Stomach smooth muscle (tissue), 2 donors: ENCODE results near the gene ZBTB21.
A peak's percentile ranks its signal among the peaks of the same experiment; 100 is the strongest.

Source experiments
- H3K27ac ChIP-seq: one replicate; pipeline ENCODE4 v1.7.0; 2013; ENCODE audit warnings: mild to moderate bottlenecking, low read length, inconsistent platforms
- H3K27me3 ChIP-seq, 2 donors: one replicate each; pipeline ENCODE4 v1.7.0; 2013; ENCODE audit warnings: low read length in 2 of 2; ENCODE audit not compliant: insufficient read depth in 2 of 2, control insufficient read depth in 1 of 2
- H3K36me3 ChIP-seq, 2 donors: one replicate each; pipeline ENCODE4 v1.7.0; 2013; ENCODE audit warnings: low read length in 2 of 2; ENCODE audit not compliant: control insufficient read depth in 2 of 2, insufficient read depth in 2 of 2
- H3K4me1 ChIP-seq: one replicate; pipeline ENCODE4 v1.7.0; 2013; ENCODE audit warnings: low read length; ENCODE audit not compliant: control insufficient read depth, insufficient read depth
- H3K4me3 ChIP-seq, 2 donors: one replicate each; pipeline ENCODE4 v1.7.0; 2013; ENCODE audit warnings: low read length in 2 of 2
- H3K9ac ChIP-seq, 2 donors: one replicate each; pipeline ENCODE4 v1.7.0; 2013; ENCODE audit warnings: low read length in 2 of 2, mild to moderate bottlenecking in 1 of 2
- H3K9me3 ChIP-seq, 2 donors: one replicate each; pipeline ENCODE4 v1.7.0; 2013; ENCODE audit warnings: low read length in 2 of 2; ENCODE audit not compliant: control insufficient read depth in 2 of 2
- donor health status: healthy.
- donor health status: Pancreatic carcinoma.

Gene ZBTB21

DNA sequence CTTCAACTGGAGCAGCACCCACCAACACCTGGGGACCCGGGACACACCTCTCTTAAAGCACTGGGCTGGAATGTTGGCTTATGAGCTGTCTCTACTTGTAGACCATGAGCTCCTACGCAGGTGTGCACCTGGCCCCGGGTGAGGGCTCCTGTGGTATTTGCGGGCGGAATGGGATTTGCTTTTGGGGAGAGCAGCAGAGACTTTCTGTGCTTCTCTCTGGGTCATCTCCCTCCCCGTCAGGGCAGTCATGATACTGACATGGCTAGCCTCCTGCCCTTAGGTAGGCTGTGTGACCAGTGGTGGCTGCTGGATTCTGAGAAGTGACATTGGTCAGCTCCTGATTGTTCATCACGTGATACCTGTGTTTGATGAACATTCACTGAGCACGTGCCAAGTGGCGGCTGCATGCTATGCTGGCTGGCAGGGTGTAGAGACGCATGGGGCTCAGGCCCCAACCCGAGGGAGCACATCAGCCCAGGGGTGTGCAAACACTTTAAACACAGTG is 9.0 kb upstream of the ZBTB21 start:
- Histone ChIP-seq H3K27me3 (peaks cover 0 to 7% of the 10 kb centered on the region in 2 donors), H3K9ac (no peak overlapping the region)

DNA sequence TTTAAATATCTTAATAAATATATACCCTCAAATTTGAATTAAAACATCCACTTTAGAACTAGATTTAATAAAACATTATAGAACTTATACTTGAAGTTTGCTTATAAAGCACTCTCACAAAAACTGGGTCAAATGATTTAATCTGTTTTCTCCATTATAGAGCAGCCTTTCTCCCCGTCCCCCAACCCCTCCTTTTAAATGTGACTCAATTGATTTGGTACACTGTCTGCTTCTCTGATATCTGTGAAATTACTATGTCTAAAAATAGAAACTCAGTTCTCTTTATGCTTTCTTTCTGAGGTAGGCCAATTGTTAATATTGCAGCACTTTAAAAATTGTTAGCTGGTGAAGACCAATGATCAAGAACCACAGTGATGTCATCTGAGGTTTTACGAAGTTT is 6.9 kb upstream of the ZBTB21 start:
- H3K27me3 ChIP-seq: peaks cover 0 to 7% of the 10 kb centered on the region in 2 donors
- H3K9ac ChIP-seq: no peak overlapping the region
- no peak overlapping the region for H3K4me3 ChIP-seq
- no peak overlapping the region for H3K27ac ChIP-seq
- H3K9me3 ChIP-seq: peaks cover 0 to 4% of the 10 kb centered on the region in 2 donors
- no peaks in the 10 kb centered on the region for H3K4me1 ChIP-seq
- no peaks in the 10 kb centered on the region for H3K36me3 ChIP-seq

More for the DNA sequence above, 9.0 kb upstream of the ZBTB21 start:
- no peaks in the 10 kb centered on the region for H3K36me3 ChIP-seq
- H3K4me1 ChIP-seq: no peaks in the 10 kb centered on the region
- H3K9me3 ChIP-seq: peaks cover 0 to 4% of the 10 kb centered on the region in 2 donors
- H3K4me3 ChIP-seq: no peak overlapping the region
- H3K27ac ChIP-seq: no peak overlapping the region

DNA sequence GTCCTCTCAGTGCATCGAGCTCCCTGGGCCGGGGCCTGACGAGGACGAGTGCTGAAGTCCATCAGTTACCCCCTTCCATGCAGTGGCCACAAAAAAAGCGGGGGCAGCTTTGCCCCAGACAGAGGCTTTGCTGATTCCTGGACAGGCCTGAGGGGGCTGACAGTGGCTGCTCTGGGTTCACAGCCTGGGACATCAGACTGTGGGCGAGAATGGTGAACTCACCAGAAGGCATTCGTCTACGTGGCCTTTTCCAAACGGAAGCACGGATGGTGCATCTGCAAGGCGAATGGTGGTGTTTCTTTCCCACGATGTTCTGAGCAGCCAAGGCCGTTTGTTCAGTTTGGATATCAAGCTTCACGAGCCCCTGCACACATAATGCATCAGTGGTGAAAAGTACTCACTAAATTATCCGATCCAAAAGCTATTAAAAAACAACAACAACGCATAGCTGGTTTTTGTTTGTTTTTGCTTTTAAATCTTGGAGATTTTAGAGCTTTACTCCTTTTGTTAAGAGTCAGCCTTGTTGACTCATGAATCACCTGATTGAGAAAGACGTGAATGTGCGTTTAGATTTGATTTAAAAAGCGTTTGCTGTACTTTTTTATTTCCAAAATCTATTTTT is 6.3 kb upstream of the ZBTB21 start:
- Histone ChIP-seq H3K9me3 (peaks cover 0 to 4% of the 10 kb centered on the region in 2 donors), H3K27me3 (peaks cover 0 to 7% of the 10 kb centered on the region in 2 donors), H3K27ac (no peak overlapping the region), H3K4me3 (no peak overlapping the region), H3K36me3 (no peaks in the 10 kb centered on the region), H3K9ac (no peak overlapping the region), H3K4me1 (no peaks in the 10 kb centered on the region)

DNA sequence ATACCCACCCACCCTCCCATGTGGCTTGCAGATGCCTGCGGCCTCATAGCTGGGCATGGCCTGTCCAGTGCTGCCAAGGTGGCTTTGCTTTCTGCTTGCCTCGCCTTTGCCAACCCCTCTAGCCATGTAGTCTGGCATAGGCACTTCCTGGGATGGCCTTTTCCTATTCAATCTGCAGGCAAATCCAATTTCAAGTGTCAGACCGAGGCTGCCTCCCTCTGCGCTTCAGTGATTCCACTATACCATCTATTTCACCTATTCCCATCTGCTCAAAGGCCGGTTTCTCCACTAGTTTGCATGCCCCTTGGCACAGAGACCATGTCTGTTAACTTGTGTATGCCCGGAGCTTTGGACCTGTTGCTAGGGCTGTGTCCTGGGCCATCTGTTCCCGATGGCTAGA is 3.8 kb upstream of the ZBTB21 start:
- Histone ChIP-seq H3K36me3 (no peaks in the 10 kb centered on the region), H3K27ac (no peak overlapping the region), H3K9ac (no peak overlapping the region), H3K4me1 (peaks cover 3% of the 10 kb centered on the region), H3K4me3 (no peak overlapping the region), H3K27me3 (no peaks in the 10 kb centered on the region), H3K9me3 (peaks cover 0 to 4% of the 10 kb centered on the region in 2 donors)

DNA sequence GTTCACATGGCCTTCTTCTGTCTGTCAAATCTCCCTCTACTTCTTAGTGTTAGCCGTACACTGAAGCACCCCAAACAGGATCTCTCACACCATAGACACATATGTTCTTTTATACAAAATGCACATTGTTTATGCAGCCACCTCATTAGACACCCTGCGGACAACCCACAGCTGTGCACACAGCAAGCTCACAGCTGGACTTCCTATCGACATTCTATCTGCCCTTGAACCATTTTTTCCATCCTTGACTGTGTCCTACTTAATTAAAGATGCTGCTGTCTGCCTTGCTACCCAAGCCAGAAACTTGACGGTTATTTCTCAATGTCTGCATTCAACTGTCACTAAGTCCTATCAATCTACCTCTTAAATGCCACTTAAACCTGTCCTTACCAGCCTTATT is 3.2 kb upstream of the ZBTB21 start:
- Histone ChIP-seq H3K36me3 (no peaks in the 10 kb centered on the region), H3K9ac (no peak overlapping the region), H3K4me3 (no peak overlapping the region), H3K9me3 (peaks cover 0 to 4% of the 10 kb centered on the region in 2 donors), H3K4me1 (peaks cover 5% of the 10 kb centered on the region), H3K27me3 (no peaks in the 10 kb centered on the region), H3K27ac (no peak overlapping the region)

DNA sequence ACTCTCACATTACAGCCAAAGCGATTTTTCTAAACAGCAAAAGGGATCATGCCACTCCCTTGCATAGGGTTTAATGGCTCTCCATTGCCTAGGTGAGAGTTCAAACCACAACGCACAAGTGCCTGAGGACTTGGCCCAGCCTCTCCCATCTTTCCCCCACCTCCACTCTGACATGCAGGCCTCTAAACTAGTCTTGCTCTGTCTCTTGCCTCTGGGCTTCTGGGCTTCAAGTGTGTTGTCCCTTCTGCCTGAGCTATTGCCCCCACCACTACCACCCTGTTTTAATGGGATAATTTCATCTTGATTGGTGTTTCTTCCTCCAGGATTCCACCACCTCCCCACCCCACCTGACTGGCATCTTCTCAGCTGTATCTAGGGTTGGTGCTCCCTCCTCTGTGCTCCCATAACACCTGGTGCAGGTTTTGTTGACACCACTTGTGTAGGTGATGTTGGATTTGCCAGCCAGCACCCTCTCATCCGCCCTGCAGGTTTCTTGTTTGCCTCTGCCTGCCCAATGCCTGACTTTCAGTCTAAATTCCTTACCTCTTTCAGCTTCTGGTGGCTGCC is 2.7 kb upstream of the ZBTB21 start:
- peaks cover 5% of the 10 kb centered on the region for H3K4me1 ChIP-seq
- H3K9ac ChIP-seq: no peak overlapping the region
- no peak overlapping the region for H3K4me3 ChIP-seq
- H3K27ac ChIP-seq: no peak overlapping the region
- no peaks in the 10 kb centered on the region for H3K36me3 ChIP-seq
- peaks cover 0 to 4% of the 10 kb centered on the region in 2 donors for H3K9me3 ChIP-seq
- H3K27me3 ChIP-seq: no peaks in the 10 kb centered on the region

DNA sequence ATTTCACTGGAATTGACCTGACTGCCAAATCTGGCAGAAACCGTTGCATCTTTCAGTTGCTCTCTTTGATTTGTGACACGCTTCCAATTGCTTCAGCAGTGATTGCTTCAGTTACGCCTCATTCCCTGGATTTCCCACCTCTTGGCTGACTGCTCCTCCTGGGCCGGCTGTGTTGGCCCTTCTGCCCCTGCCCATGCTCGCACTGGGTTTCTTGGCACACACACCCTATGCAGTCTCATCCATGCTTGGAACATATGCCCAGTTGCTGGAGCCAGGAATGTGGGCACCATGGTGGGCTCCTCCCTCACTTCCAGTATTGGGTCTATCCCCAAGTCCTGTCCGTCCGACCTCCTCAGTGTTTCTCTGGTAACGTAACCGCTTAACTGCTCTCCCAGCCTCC is 2.2 kb upstream of the ZBTB21 start:
- H3K9ac ChIP-seq: no peak overlapping the region
- no peaks in the 10 kb centered on the region for H3K27me3 ChIP-seq
- no peaks in the 10 kb centered on the region for H3K36me3 ChIP-seq
- peaks cover 0 to 4% of the 10 kb centered on the region in 2 donors for H3K9me3 ChIP-seq
- H3K27ac ChIP-seq: no peak overlapping the region
- no peak overlapping the region for H3K4me3 ChIP-seq
- peaks cover 5% of the 10 kb centered on the region for H3K4me1 ChIP-seq

DNA sequence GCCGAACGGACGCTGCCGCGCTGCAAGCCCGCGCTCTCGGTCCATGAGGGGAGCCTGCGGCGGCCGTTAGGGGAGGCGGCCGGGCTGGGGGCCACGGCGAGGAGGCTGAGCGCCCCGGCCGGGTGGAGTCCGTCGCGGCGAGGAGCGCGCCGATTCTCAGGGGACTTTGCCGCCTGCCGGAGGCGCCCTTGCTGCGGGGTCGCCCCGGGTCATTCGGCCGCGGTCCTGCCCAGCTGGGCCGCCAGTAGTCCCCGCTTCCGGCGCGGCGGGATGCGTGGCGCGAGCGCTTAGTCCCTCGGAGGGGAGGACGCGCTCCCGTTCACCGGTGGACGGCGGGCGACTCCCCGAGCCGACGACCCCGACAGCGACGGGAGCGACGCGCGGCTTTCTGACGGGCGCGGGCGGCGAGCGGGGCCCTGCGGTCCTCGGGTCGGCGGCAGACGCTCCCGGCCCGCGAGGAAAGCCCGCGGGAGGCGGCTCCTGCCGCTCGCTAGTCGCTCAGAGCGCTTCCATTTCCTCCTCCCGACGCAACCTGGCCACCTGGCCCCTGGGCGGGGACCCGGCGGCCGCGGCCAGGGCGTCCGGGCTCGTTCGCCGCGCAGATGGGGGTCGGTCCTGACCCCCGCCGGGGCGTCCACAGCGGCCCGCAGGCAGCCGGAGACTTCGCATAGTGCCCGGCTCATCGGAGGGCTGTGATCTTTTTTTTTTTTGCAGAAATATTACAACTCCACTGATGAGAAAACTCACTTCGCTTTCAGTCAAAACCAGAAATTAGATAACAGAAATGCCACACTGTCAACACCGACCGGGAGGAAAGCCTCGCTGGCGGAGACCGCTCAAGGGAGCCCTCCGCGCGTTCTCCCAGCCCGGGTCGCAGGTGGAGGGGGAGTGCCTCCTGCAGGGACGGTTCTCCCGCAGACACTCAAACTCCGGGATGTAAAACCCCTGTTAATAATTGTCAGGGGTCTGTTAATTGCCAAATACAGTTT is 641 bp upstream of the ZBTB21 start:
- no peaks in the 10 kb centered on the region for H3K27me3 ChIP-seq
- H3K9me3 ChIP-seq: peaks cover 0 to 4% of the 10 kb centered on the region in 2 donors
- peaks cover 5% of the 10 kb centered on the region for H3K4me1 ChIP-seq
- H3K9ac ChIP-seq: peak overlapping the region; percentile 64
- peak overlapping the region; percentile 61 to 85 for H3K4me3 ChIP-seq
- H3K27ac ChIP-seq: peak overlapping the region; percentile 62
- no peaks in the 10 kb centered on the region for H3K36me3 ChIP-seq

DNA sequence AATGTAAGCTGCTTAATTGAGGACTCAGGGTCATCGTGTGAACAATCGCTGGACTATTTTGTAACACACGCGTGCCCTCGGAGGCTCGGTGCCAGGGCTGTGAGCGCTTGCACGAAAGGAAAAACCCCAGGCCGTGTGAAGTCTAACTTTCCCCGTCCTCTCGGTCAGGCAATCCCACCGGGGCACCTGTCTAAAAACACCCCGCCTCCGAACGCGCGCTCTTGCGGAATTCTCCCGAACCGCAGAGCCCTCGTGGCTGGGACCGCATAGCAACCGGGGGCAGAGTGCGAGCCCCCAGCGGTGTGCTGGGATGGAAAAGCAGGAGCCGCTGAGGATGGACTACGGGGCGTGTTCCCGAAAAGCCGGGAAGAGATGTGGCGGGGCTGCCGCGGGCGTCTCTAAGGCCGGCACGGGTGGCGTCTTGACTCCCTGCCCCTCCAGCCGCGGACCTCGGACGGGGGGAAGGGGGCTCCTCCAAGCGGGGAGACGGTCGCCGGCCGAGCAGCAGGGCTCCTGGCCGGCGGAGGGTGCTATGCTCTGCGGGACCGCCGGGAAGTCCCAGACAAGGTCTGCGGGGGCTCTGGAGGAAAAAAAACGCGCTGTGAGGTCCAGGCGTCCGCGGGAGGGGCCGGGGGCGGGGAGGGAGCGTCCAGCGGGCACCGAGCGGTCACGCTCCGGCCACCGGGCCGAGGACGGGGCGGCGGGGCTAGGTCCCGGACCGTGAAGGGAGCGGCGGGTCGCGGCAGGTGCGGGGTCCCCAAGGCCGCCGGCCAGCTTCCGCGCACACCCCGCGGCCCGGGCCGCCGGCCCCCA is 936 bp downstream of the ZBTB21 start:
- Histone ChIP-seq H3K36me3 (no peaks in the 10 kb centered on the region), H3K4me3 (peak overlapping the region; percentile 84 to 85), H3K9me3 (no peaks in the 10 kb centered on the region), H3K27ac (peak overlapping the region; percentile 95), H3K9ac (peak overlapping the region; percentile 92 to 93), H3K4me1 (peaks cover 5% of the 10 kb centered on the region), H3K27me3 (no peaks in the 10 kb centered on the region)

DNA sequence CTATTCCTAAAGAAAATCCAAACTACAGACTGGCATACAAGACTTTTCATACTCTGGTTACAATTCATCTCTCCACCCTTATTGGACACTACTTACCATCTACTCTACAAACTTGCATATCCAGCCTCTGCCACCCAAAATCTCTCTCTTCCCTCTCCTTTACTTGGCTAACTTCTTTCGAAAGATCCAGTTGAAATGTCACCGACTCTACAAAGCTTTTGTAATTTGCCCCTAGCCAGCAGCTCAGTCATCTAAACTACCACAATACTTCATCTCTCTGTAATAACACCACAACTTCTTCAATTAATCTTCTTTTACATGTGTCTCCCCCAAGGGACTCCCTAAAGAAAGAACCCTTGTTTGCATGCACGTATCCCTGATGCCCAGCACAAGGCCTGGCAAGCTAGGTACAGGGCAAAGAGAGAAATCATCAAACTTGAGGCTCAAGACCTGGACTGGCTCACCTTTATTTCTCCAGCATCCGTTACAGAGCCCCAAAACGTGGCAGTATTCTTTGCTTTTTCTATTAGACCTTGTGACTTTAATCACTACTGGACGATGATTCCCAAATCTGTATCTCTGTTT is 2.7 kb downstream of the ZBTB21 start:
- H3K4me3 ChIP-seq: no peak overlapping the region
- no peaks in the 10 kb centered on the region for H3K27me3 ChIP-seq
- peaks cover 5% of the 10 kb centered on the region for H3K4me1 ChIP-seq

More for the DNA sequence above, 2.7 kb downstream of the ZBTB21 start:
- no peak overlapping the region for H3K9ac ChIP-seq
- no peak overlapping the region for H3K27ac ChIP-seq
- no peaks in the 10 kb centered on the region for H3K9me3 ChIP-seq
- H3K36me3 ChIP-seq: peaks cover 0 to 5% of the 10 kb centered on the region in 2 donors
